IPS-18a (cell line): ENCODE data around the gene CCDC92B.

ENCODE experiments used
- H3K27ac ChIP-seq: one replicate; pipeline ENCODE4 v1.5.1; 2013; ENCODE audit warnings: low read length
- H3K27me3 ChIP-seq: one replicate; pipeline ENCODE4 v1.6.1; 2013; ENCODE audit warnings: mild to moderate bottlenecking, low read length; ENCODE audit not compliant: control insufficient read depth, insufficient read depth
- H3K36me3 ChIP-seq: one replicate; pipeline ENCODE4 v1.6.1; 2013; ENCODE audit warnings: low read depth, low read length; ENCODE audit not compliant: control insufficient read depth
- H3K4me1 ChIP-seq: one replicate; pipeline ENCODE4 v1.6.1; 2013; ENCODE audit warnings: low read depth, low read length; ENCODE audit not compliant: control insufficient read depth
- H3K4me3 ChIP-seq: one replicate; pipeline ENCODE4 v1.5.1; 2013; ENCODE audit warnings: low read length
- H3K9ac ChIP-seq: one replicate; pipeline ENCODE4 v1.6.1; 2013; ENCODE audit warnings: mild to moderate bottlenecking, low read length, moderate library complexity
- H3K9me3 ChIP-seq: one replicate; pipeline ENCODE4 v1.6.1; 2013; ENCODE audit warnings: low read depth, low read length; ENCODE audit not compliant: control insufficient read depth

CCDC92B gene

GRCh38 chr17:2735896-2736295, 13.6 kb downstream of the CCDC92B start:
- H3K4me3 ChIP-seq: no peak overlapping the region
- no peaks in the 10 kb centered on the region for H3K36me3 ChIP-seq
- H3K9ac ChIP-seq: no peak overlapping the region
- no peaks in the 10 kb centered on the region for H3K27me3 ChIP-seq
- no peak overlapping the region for H3K27ac ChIP-seq
- H3K4me1 ChIP-seq: no peaks in the 10 kb centered on the region
- H3K9me3 ChIP-seq: no peaks in the 10 kb centered on the region

- no peaks in the 10 kb centered on the region for H3K36me3 ChIP-seq
- no peak overlapping the region for H3K9ac ChIP-seq
Observed at GRCh38 chr17:2734939-2735338, 14.5 kb downstream of the CCDC92B start.

GRCh38 chr17:2731807-2732206, 17.6 kb downstream of the CCDC92B start:
- Histone ChIP-seq H3K36me3 (no peaks in the 10 kb centered on the region), H3K27ac (no peak overlapping the region), H3K9ac (no peak overlapping the region), H3K4me1 (no peaks in the 10 kb centered on the region), H3K4me3 (no peak overlapping the region), H3K27me3 (no peaks in the 10 kb centered on the region), H3K9me3 (no peaks in the 10 kb centered on the region)

More at GRCh38 chr17:2734939-2735338, 14.5 kb downstream of the CCDC92B start:
- Histone ChIP-seq H3K27ac (no peak overlapping the region), H3K27me3 (no peaks in the 10 kb centered on the region), H3K4me3 (no peak overlapping the region), H3K9me3 (no peaks in the 10 kb centered on the region), H3K4me1 (no peaks in the 10 kb centered on the region)

- peaks cover under 1% of the 10 kb centered on the region for H3K27me3 ChIP-seq
- no peak overlapping the region for H3K4me3 ChIP-seq
- no peak overlapping the region for H3K9ac ChIP-seq
- H3K27ac ChIP-seq: no peak overlapping the region
- no peaks in the 10 kb centered on the region for H3K4me1 ChIP-seq
- H3K36me3 ChIP-seq: no peaks in the 10 kb centered on the region
- no peaks in the 10 kb centered on the region for H3K9me3 ChIP-seq
Observed at GRCh38 chr17:2730764-2731353, 18.6 kb downstream of the CCDC92B start.

GRCh38 chr17:2724784-2725164, 24.7 kb downstream of the CCDC92B start:
- Histone ChIP-seq H3K4me1 (peaks cover 4% of the 10 kb centered on the region), H3K9me3 (no peaks in the 10 kb centered on the region), H3K4me3 (peak overlapping the region; percentile 30), H3K27ac (no peak overlapping the region), H3K9ac (no peak overlapping the region), H3K27me3 (peaks cover 12% of the 10 kb centered on the region), H3K36me3 (no peaks in the 10 kb centered on the region)

GRCh38 chr17:2723997-2724783, 25.3 kb downstream of the CCDC92B start:
- Histone ChIP-seq H3K36me3 (no peaks in the 10 kb centered on the region), H3K4me3 (peak overlapping the region; percentile 43), H3K9me3 (no peaks in the 10 kb centered on the region), H3K27me3 (peaks cover 12% of the 10 kb centered on the region), H3K9ac (peak overlapping the region; percentile 36), H3K27ac (no peak overlapping the region), H3K4me1 (peaks cover 7% of the 10 kb centered on the region)

- peaks cover 12% of the 10 kb centered on the region for H3K27me3 ChIP-seq
- H3K27ac ChIP-seq: no peak overlapping the region
- H3K36me3 ChIP-seq: no peaks in the 10 kb centered on the region
- H3K4me1 ChIP-seq: peaks cover 7% of the 10 kb centered on the region
- no peak overlapping the region for H3K9ac ChIP-seq
- no peaks in the 10 kb centered on the region for H3K9me3 ChIP-seq
- H3K4me3 ChIP-seq: peak overlapping the region; percentile 42
Observed at GRCh38 chr17:2723505-2723996, 25.9 kb downstream of the CCDC92B start.

GRCh38 chr17:2722611-2723010, 26.8 kb downstream of the CCDC92B start:
- Histone ChIP-seq H3K27ac (no peak overlapping the region), H3K27me3 (peaks cover 12% of the 10 kb centered on the region), H3K36me3 (no peaks in the 10 kb centered on the region), H3K4me1 (peaks cover 7% of the 10 kb centered on the region), H3K4me3 (no peak overlapping the region), H3K9me3 (no peaks in the 10 kb centered on the region), H3K9ac (no peak overlapping the region)

GRCh38 chr17:2721603-2722002, 27.8 kb downstream of the CCDC92B start:
- Histone ChIP-seq H3K9me3 (no peaks in the 10 kb centered on the region), H3K27me3 (peaks cover 12% of the 10 kb centered on the region), H3K9ac (no peak overlapping the region), H3K4me1 (peaks cover 7% of the 10 kb centered on the region), H3K4me3 (no peak overlapping the region), H3K27ac (no peak overlapping the region), H3K36me3 (no peaks in the 10 kb centered on the region)

- Histone ChIP-seq H3K27me3 (peaks cover 2% of the 10 kb centered on the region), H3K4me1 (peaks cover 7% of the 10 kb centered on the region), H3K4me3 (no peak overlapping the region), H3K27ac (no peak overlapping the region), H3K9ac (no peak overlapping the region), H3K36me3 (no peaks in the 10 kb centered on the region), H3K9me3 (no peaks in the 10 kb centered on the region)
Observed at GRCh38 chr17:2719861-2720260, 29.6 kb downstream of the CCDC92B start.

- Histone ChIP-seq H3K4me3 (no peak overlapping the region), H3K36me3 (no peaks in the 10 kb centered on the region), H3K4me1 (peaks cover 7% of the 10 kb centered on the region), H3K27me3 (no peaks in the 10 kb centered on the region), H3K9ac (no peak overlapping the region), H3K27ac (no peak overlapping the region), H3K9me3 (no peaks in the 10 kb centered on the region)
Observed at GRCh38 chr17:2718150-2718938, 31.1 kb downstream of the CCDC92B start.
